Inflammatory macrophage treated with lipopolysaccharide for 4 hours (primary cell): Measurements from ENCODE around the gene TELO2.
A peak's percentile ranks its signal among the peaks of the same experiment; 100 is the strongest.

Experiments
- DNase-seq: peaks from one replicate; pipeline ENCODE4 v3.0.0-alpha.2; 2020

Gene TELO2

DNA sequence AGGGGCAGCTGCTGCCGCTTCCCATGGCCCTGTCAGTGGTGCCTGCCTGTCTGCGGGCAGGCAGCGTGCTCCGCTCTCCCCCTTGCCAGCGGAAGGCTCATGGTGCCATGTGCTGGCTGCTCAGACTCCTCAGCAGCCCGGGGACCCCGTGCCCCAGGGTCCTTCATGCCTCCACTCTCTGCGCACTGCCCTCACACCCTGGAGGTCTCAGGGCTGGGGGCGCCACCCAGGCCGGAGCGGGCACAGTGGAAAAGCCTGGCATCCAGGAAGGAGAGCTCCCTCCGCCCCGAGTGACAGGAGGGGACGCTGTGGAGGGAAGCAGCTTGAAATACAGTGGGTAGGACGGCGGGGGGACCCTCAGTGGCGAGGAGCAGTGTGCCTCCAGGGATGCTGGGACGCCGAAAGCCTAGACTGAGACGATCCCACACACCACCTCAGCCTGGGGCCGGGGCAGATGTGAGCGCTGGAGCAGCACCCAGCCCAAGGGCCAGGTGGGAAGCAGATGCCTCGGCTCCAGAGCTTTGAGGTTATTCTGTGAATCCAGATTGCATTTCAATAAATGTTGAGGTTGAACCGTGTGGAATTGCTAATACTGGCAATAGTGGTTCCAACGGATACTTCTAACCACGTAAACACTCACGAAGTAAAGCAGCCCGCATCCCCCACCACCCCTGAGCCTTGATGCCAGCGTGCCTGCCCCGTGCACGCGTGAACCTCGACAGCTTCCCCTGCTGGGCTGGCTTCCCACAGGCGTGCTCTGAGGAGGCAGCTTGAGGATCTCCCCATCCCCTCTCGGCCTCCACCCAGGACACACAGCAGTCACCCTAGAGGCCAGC is 46.8 kb downstream of the TELO2 start:
- DNase-seq: no peak

DNA sequence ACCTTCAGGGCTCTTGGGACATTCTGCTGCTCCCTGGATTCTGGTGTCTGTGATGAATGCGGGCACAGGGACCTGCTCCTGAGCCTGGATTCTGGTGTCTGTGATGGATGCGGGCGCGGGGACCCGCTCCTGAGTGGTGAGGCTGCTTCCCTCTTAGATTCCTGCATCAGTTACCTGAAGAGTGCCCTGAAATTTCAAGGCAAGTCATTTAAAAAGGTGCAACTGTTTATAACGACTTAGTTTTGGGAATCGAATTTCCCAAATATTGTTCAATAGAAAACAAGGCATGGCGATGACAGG is 47.3 kb downstream of the TELO2 start:
- no peak for DNase-seq

DNA sequence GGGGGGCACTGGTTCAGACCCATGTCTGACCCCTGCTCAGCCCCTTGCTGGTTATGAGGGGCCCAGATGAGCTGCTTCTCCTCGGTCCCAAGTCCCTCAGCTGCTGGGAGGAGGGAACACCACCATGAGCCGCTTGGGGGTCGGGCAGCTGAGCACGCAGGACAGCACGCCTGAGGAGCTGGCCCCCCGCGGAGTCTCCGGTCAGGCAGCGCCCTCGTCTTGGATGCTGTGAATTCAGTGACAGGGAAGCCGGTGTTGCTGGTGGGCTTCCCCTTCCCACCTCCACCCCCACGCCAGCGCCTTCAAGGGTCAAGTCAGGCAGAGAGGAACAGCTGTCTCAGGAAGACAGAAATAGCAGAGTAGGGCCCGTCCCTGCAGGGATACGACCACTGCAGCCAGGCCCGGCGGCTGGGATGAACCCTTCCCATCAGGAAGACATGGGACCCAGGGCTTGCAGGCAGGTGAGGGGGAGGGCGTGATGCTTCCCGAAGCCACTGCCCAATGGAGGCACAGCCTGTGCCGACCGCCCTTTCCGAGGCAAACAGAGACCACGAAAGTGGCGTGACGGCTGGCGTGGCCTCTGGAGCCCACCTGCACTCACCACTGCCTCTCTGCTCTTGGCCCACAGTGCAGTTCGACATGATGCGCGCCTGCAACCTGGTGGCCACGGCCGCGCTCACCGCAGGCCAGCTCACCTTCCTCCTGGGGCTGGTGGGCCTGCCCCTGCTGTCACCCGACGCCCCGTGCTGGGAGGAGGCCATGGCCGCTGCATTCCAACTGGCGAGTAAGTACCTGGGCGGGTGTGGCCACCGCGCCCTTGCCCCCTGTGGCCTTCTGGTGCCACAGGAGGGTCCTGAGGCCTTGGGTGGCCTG is 48.4 kb downstream of the TELO2 start:
- no peak for DNase-seq

DNA sequence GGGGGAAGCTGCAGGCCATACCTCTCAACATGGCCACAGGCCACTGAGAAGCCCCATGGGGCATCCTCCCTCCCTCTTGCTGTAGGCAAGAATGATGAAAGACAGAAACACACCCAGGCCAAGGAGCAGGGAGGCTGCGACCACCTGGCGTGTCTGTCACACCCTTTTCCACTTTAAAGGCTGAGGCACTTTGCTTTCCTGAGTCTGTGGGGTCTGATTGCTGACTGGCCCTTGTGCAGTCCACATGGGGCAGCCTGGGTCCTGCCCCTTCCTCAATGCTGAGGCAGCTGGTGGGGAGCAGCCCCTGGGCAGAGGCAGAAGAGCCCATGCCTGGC is 49.0 kb downstream of the TELO2 start:
- DNase-seq: no peak

DNA sequence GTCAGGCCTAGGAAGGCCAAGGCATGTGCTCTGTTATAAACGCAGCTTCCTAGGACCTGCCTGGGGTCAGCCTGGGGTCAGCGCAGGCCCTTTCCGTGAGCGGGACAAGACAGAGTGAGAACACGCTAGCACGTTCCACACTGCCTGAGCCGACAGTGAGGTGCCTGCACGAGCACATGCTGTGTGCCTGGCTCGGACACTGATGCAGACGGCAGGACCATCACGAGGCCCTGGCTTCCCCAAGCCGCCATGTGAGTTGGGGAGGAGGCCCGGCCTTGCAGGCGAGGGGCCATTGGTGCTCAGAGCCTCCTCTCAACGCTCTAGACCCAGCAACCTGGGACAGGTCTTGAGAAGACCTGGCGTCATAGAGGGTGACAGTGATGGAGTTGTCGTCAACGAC is 49.4 kb downstream of the TELO2 start:
- DNase-seq: no peak

DNA sequence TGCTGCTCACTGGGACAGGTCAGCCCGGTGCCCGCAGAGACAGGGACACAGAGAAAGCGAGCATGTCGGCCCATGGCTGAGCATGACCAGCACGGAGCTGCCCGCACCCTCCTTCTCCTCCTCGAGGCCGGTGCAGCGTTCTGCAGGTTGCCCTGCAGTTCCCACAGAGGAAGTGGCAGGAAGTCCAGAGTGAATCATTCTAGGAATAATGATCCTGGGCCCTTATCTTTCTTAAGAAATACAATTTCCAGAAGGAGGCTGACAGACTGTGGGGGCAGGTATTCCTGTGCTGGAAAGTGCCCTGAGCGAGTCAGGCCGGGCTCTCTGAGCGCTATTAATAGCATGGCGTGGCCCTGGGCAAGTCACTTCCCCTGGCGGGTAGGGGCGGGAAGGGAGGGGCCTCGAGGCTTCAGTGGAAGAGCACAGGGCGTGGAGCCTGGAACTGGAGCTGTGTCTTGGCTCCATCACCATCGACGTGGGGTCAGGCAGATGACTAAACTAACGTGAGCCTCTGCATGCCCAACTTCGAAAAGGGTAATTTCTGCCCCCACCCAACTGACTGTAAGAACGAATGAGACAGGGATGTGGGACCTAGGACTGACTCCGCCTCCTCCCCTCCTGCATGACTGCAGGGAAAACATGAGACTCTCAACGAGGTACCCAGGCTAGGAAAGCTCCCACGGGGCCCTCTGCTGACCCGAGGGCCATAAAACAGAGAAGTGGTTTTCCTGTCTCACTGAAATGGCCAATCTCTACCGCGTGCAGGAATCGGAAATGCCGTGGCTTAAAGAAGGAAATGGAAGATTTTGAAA is 50.1 kb downstream of the TELO2 start:
- peak; percentile 91 for DNase-seq

DNA sequence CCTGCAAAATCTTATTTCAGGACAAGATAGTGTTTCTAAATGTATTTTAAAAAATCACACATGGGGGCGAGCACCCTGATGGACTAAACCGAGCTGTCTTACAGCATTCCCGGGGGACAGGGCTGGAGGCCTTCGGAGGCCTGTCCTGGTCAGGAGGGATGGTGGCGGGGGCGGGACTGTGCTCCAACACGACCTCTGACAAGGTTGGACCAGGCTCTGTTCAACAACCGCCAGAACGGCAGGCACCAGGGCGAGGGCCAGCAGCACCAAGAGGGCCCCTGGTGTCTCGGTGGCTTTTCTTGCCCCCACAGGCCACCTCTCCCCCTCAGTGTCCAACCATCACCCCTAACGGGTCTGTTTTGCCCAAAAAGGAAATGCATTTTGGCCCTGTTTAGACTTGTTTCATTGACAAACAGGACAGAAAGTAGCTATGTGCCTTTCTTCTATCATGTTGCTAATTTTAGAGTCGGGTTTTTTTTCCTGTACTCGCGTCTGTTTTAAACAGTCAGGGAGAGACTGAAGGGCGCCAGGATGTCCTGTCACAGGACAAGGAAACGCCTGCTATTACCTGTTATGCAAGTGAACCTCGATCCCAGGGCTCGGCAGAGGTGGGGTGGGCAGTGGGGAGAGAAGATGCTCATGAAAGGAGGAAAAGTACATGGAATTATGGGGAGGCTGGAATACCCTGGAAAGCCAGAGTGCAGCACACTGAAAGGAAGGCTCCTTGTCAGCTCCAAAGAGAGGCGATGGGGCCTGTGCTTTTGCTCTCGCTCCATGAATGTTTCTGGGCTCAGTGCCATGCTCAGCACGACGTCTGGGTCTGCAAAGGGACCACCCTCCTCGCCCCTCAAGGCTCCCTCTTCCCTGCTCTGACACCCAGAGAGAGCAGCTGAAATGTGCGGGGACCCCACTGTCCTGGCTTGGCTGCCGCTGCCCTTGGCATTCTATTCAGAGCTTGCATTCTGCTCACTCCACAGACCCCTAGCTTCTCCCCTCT is 52.2 kb downstream of the TELO2 start:
- no peak for DNase-seq

DNA sequence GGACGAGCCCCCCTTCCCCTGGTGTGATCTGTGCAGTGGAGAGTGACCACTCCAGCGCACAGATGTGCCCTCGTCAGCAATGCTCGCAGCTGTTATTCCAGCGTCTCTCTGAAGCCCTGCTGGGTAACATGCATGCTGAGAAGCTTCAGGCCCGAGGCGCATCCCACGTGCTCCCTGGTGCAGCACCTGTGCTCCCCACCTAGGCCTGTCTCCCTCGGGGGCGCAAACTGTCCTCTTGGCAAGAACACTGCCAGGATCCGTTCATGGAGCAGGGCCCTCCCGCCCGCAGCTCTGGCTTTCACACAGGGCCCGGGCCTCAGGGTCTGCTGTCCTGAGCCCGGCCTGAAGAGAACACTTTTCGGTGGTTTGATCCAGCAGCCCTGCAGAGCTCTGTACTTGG is 53.3 kb downstream of the TELO2 start:
- DNase-seq: no peak

DNA sequence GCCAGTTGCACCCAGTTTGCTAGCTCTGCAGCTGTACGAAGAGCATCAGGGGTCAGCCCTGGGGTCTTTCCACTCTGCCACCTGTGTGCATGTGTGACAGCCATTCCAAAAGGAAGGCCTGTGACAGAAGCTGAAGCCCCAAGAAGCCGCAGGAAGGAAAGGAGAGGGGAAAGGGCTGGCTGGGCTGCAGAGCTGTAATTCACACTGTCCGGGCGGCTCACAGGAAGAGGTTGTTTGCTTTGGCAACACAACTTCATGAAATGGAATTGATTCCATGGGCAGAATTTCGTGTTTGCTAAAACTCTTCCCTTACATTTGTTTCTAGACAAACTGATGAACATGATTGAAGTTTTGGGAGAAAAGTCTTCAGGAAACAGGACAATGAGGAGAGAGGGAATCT is 55.1 kb downstream of the TELO2 start:
- no peak for DNase-seq

DNA sequence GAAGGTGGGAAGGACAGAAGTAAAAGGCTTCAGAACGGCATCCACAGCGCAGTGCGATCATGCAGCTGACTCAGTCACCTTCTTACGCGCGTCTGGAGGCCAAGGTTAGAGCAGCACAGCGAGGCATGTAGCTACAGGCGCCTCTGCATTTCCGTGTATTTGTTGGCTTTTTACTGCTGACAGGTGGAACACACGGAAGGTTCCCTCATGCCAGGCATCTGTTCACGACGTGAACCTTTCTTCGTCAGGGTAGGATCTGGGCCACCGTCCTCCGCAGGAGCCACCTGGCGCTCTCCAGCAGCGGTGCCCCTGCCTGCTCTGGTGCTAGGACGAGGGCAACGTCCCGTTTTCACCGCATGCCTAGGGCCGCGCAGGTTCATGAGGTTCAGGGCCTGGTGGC is 55.6 kb downstream of the TELO2 start:
- DNase-seq: no peak

DNA sequence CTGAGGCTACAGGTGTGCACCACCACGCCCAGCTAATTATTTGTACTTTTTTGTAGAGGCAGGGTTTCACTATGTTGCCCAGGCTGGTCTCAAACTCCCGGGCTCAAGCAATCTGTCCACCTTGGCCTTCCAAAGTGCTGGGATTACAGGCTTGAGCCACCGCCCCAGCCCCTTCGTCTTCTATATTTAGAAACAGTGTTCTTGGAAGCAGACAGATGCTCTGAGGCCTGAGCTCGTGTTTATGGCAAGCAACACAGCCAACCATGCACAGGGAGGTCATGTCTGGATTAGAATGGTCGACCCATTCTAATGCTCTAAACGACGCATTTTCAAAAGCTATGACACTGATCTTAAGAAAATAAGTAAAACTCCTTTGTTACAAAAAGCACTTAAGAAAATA is 56.9 kb downstream of the TELO2 start:
- no peak for DNase-seq

DNA sequence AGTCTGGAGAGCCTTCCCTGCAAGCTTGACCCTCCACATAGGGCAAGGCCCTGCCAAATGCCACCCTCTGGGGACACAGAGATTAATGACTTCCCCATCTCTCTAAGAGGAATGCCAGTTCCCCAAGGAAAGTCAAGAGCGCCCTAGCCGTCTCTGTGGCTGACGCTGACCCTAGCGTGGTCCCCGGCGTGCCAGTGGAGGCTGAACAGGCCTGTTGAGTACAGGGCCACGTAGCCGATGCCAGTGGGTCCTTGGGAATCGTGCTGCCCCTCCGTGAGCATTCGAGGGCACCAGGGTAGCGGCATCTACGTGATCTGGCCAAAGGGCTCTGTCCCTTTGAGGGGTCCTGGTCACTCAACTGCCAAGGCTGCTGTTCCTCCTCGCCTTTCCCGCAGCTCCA is 57.5 kb downstream of the TELO2 start:
- DNase-seq: no peak

DNA sequence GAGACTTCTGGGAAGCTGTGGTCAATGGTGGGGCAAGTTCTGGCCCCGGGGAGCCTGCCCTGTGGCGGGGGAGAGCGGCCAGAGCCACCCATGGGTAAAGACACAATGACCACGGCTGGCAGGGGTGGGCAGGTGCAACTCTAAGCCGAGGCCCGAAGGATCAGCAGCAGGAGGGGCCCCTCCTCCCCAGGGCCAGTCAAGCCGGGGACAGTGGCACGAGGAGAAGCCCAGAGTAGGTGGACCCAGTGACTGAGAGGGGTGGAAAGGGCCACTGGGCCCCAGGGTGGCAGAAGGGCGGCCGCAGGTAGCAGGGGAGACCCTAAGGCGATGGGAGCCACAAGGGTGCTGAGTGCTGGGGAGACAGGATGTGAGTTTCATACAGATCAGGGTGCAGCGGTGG is 58.0 kb downstream of the TELO2 start:
- no peak for DNase-seq

DNA sequence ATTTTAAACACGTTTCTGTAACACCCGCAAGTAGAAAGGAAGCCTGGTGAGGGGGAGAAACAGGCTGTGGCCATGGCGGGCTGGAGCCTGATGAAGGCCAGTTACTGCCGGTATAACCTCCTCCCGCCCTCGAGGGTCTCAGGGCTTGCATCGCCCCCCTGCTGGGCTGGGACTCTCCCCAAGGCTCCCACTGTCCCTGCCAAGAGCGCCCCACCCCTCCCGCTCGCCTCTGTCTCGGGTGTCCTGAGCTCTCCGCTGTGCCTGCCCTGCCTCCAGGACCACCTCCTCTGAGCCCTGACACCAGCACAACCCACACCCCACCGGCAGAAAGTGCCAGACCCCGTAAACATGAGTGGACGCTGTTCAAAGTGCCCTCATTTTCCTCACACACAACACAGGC is 59.0 kb downstream of the TELO2 start:
- DNase-seq: no peak

DNA sequence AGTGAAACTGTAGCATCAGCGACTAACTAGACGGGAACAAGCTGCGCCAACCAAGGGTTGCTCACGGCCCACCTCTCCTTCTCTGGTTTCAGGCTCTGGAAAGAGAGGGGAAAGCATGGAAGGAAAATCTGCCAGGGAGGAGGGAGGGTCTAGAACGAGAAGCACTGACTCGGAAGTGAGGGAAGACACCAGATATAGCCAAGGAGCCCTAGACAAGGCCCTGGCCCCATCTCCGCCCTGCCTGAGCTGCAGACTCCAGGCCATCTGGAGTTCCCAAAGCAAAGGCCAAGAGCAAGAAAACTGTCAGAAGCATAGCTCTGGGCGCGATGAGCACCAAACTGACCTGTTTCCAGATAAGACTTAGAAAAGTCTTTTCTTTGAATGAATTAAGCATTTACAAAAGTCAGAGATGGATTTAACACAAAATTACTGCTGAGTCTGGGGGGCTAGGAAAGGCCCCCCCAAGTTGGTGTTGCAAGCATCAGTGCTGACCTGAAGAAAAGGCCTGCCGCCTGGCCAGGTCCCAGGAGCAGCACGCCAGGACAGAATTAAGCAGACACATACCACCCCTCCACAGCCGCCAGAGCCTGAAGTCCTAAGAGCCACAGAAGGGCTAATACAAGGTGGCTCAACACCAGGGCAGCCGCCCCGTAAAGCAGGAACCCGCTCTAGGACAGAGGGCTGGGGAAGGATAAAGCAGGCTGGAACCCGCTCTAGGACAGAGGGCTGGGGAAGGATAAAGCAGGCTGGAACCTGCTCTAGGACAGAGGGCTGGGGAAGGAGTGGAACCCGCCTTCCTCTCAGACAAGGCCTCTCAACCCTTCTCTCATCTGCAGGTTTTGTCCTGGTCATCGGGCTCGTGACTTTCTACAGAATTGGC is 61.0 kb downstream of the TELO2 start:
- no peak for DNase-seq

DNA sequence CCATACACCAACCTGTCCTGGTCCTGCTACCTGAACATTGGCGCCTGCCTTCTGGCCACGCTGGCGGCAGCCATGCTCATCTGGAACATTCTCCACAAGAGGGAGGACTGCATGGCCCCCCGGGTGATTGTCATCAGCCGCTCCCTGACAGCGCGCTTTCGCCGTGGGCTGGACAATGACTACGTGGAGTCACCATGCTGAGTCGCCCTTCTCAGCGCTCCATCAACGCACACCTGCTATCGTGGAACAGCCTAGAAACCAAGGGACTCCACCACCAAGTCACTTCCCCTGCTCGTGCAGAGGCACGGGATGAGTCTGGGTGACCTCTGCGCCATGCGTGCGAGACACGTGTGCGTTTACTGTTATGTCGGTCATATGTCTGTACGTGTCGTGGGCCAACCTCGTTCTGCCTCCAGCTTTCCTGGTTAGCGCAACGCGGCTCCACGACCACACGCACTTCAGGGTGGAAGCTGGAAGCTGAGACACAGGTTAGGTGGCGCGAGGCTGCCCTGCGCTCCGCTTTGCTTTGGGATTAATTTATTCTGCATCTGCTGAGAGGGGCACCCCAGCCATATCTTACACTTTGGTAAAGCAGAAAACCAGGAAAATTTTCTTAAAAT is 61.8 kb downstream of the TELO2 start:
- DNase-seq: no peak

DNA sequence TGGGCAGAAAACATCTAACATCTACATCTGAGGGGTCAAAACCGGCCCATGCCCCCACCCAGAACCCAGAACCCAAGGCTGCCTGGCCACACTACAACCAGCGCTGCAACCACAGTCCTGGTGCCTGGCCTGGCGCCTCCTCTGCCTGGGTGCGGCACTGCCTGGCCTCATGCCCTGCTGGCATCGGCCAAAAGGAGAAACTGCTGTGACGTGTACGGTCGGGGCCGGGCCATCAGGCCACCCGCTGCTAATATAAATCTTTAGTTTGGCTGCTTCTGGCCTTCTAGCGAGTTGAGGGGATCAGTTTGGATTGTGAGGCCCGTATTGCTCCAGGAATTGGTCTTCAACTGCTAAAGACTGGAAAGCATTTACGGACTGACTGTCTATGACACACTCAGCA is 63.1 kb downstream of the TELO2 start:
- DNase-seq: no peak

DNA sequence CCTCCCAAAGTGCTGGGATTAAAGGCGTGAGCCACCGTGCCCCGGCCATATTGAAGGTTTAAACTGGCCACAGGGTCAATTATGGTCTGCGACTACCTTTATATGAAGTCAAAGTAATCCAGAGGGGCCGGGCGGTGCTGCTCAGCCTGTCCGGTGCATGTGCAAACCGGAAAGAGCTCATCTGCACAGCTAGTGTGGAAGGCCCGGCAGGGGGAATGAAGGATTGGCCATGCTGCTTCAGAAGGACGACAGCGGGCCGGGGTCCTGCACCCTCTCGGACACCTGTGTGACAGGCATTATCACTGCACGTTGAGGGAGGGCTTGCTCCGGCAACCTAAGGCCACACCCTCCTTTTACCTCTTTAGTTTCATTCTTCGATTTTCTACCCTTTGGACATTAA is 63.9 kb downstream of the TELO2 start:
- no peak for DNase-seq

DNA sequence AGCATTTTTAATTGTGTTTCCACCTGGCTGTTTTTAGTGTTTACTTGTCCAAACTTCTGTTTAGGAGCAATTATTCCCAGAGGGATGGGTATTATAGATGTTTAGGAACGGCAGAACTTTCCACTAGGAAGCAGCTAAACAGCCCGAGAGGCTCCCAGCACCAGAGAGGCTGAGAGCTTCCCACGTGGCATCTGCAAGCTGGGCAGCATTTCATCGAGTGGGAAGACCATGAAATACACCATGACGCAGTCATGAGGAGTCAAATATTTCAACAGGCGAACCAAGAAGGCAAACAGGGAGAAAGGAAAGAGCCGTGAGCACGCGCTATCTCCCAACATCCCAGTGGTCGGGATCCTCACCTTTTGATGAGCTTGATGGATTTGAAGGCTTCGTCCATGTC is 64.4 kb downstream of the TELO2 start:
- DNase-seq: no peak

DNA sequence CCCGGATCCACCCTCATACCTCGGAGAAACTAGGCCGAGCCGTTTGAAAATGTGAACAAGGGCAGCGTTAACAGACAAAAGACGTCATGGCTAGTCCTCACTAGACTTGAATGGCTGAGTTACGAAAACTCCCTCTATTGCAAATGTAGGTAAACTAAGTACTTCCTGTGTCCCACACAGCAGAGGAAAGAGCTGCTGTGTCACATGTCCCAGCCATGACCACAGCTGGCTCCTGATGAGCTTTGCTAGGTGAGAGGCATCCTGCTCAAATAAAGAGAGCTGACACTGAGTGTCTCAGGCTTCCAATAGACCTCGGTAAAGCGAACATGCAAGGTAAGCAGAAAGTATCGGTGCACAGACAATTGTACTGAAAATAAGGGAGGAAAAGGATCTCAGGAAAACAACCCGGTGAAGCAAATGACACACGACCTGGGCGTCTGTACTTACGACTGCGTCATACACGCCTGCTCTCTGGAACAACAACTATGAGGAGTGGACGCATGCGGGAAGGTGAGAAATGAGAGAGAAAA is 66.4 kb downstream of the TELO2 start:
- DNase-seq: no peak
